HG02943 (cell line): ENCODE data around the gene HMGN3.
A peak's percentile ranks its signal among the peaks of the same experiment; 100 is the strongest.
"Not testable (repeated sequence)": the region's sequence is repeated elsewhere in the genome, so short reads cannot be mapped to it uniquely, and the experiment has no call there.

ENCODE experiments used
- ATAC-seq: cut with Tn5 transposase; IDR thresholded peaks from one replicate; pipeline ENCODE4 v1.9.1; 2021; ENCODE audit warnings: mild to moderate bottlenecking, low read depth, moderate library complexity; ENCODE audit not compliant: unreplicated experiment

HMGN3 gene

GRCh38 chr6:79234150-79235022 lies at the start of gene HMGN3:
TSS of gene HMGN3 (minus strand) at chr6:79234682.
- ATAC-seq: peak; percentile 93

- ATAC-seq: no peak
Measured at GRCh38 chr6:79280756-79281155, 46.3 kb upstream of the HMGN3 start.

GRCh38 chr6:79277109-79277508 lies 42.6 kb upstream of the HMGN3 start:
- no peak for ATAC-seq

- ATAC-seq: no peak
Measured at GRCh38 chr6:79269877-79270276, 35.4 kb upstream of the HMGN3 start.

- no peak for ATAC-seq
Measured at GRCh38 chr6:79267128-79267527, 32.6 kb upstream of the HMGN3 start.

GRCh38 chr6:79266051-79266450 lies 31.6 kb upstream of the HMGN3 start:
- no peak for ATAC-seq

GRCh38 chr6:79263359-79263758 lies 28.9 kb upstream of the HMGN3 start:
- no peak for ATAC-seq

GRCh38 chr6:79261666-79262065 lies 27.2 kb upstream of the HMGN3 start:
- no peak for ATAC-seq

GRCh38 chr6:79260772-79261171 lies 26.3 kb upstream of the HMGN3 start:
- no peak for ATAC-seq

- ATAC-seq: no peak
Measured at GRCh38 chr6:79257381-79258205, 23.1 kb upstream of the HMGN3 start.

- not testable (repeated sequence) for ATAC-seq
Measured at GRCh38 chr6:79256770-79257169, 22.3 kb upstream of the HMGN3 start.

GRCh38 chr6:79255086-79255485 lies 20.6 kb upstream of the HMGN3 start:
- ATAC-seq: not testable (repeated sequence)

GRCh38 chr6:79250559-79250958 lies 16.1 kb upstream of the HMGN3 start:
- ATAC-seq: no peak

GRCh38 chr6:79250107-79250514 lies 15.6 kb upstream of the HMGN3 start:
- ATAC-seq: peak; percentile 55

- no peak for ATAC-seq
Measured at GRCh38 chr6:79249136-79249535, 14.7 kb upstream of the HMGN3 start.

GRCh38 chr6:79246891-79247290 lies 12.4 kb upstream of the HMGN3 start:
- ATAC-seq: peak; percentile 81

- no peak for ATAC-seq
Measured at GRCh38 chr6:79241228-79241627, 6.7 kb upstream of the HMGN3 start.

GRCh38 chr6:79240509-79240908 lies 6.0 kb upstream of the HMGN3 start:
- no peak for ATAC-seq

GRCh38 chr6:79239536-79240168 lies 5.2 kb upstream of the HMGN3 start:
- peak; percentile 64 for ATAC-seq

GRCh38 chr6:79238919-79239318 lies 4.4 kb upstream of the HMGN3 start:
- no peak for ATAC-seq

- no peak for ATAC-seq
Measured at GRCh38 chr6:79236711-79237110, 2.2 kb upstream of the HMGN3 start.
